ENCODE measurements around the gene FAM9C. TPM values are rescaled to one million over a fixed set of nuclear protein-coding genes. Genes with fewer than 3 reads are reported as not detected.

Gene FAM9C
- total RNA-seq, 4 donors from 2014 or later, result not detected

DNA sequence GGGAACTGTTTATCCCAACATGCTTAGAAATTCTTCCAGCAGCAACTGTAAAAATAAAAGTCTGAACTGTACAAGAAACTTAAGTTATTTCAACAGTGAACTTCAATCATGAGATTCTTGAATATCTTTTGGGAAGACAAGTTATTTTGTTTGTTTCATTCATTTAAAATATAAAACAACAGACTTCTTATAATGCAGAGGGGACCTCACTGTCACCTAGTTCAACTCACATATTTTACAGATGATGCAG lies 14.9 kb downstream of the FAM9C start:
- TF ChIP-seq POLR2A (IDR thresholded peaks at IDR 0.05; ENCODE audit: low read depth) (no peak), EP300 (IDR thresholded peaks at IDR 0.05) (no peak), POLR2AphosphoS5 (IDR thresholded peaks at IDR 0.05) (no peak)
- TF ChIP-seq, protein P1, sequence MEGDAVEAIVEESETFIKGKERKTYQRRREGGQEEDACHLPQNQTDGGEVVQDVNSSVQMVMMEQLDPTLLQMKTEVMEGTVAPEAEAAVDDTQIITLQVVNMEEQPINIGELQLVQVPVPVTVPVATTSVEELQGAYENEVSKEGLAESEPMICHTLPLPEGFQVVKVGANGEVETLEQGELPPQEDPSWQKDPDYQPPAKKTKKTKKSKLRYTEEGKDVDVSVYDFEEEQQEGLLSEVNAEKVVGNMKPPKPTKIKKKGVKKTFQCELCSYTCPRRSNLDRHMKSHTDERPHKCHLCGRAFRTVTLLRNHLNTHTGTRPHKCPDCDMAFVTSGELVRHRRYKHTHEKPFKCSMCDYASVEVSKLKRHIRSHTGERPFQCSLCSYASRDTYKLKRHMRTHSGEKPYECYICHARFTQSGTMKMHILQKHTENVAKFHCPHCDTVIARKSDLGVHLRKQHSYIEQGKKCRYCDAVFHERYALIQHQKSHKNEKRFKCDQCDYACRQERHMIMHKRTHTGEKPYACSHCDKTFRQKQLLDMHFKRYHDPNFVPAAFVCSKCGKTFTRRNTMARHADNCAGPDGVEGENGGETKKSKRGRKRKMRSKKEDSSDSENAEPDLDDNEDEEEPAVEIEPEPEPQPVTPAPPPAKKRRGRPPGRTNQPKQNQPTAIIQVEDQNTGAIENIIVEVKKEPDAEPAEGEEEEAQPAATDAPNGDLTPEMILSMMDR (IDR thresholded peaks at IDR 0.05), result no peak
- intact Hi-C loops (cut with DNase I), result no loop called here

DNA sequence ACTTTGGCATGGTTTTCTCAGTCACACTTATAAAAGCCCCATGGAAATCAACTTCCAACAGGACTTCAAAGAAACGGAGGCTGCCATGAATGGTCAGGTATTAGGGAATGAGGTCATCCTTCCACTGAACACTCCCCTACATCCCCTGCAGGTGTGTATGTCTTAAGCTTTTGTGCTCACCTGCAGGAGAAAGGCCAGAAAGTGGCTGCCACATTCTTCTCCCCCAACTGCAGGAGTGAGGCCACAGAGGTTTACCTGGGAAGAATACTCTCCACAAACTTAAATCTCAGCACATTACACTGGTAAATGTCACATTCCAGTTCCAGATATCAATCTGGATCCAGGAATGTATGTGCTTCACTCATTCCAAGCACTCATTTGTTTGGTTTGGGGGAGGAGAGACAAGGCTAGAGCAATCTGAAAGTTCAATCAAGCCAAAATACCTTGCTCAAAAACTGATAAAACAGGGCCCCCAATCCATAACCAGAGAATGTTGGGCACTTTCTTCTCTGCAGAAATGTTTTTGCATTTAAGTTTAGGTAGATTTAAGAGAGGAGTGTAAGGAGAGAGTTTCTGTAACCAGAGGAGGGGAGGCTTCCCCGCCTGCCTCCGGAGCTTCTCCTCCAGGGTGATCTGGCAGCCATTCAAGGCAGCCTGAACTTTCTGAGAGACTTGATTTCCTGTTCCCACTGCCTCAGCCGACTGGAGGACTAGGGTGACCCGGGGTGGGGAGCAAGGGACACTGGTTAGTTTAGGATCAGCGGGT lies 15.4 kb downstream of the FAM9C start:
- no peak for DNase-seq (ENCODE audit: extremely low spot score)
- Histone ChIP-seq H3K4me3 (no peak overlapping the region), H3K4me1 (peaks cover 13 to 24% (median 22%) of the 10 kb centered on the region in 4 donors), H3K9me3 (no peaks in the 10 kb centered on the region), H3K36me3 (no peaks in the 10 kb centered on the region), H3K27ac (replicated peaks in 1 of 4) (peak overlapping the region; percentile 41 to 49 (median 42)), H3K27me3 (no peaks in the 10 kb centered on the region)
- TF ChIP-seq, protein P1 (IDR thresholded peaks at IDR 0.05), result no peak
- TF ChIP-seq EP300 (IDR thresholded peaks at IDR 0.05) (no peak), POLR2AphosphoS5 (IDR thresholded peaks at IDR 0.05) (no peak), POLR2A (IDR thresholded peaks at IDR 0.05; ENCODE audit: low read depth) (no peak)
- intact Hi-C loops (cut with DNase I), result no loop called here
- WGBS, result 24% methylated on average over 6 of the region's 6 CpGs

More for the DNA sequence above, 14.9 kb downstream of the FAM9C start:
- peaks cover 13 to 22% (median 21%) of the 10 kb centered on the region in 4 donors for H3K4me1 ChIP-seq
- no peak for DNase-seq (ENCODE audit: extremely low spot score)
- no peak overlapping the region for H3K4me3 ChIP-seq
- H3K27ac ChIP-seq (replicated peaks in 1 of 4), result peak overlapping the region; percentile 41 to 49 (median 42)
- H3K27me3 ChIP-seq, result no peaks in the 10 kb centered on the region
- H3K36me3 ChIP-seq, result no peaks in the 10 kb centered on the region
- H3K9me3 ChIP-seq, result no peaks in the 10 kb centered on the region

DNA sequence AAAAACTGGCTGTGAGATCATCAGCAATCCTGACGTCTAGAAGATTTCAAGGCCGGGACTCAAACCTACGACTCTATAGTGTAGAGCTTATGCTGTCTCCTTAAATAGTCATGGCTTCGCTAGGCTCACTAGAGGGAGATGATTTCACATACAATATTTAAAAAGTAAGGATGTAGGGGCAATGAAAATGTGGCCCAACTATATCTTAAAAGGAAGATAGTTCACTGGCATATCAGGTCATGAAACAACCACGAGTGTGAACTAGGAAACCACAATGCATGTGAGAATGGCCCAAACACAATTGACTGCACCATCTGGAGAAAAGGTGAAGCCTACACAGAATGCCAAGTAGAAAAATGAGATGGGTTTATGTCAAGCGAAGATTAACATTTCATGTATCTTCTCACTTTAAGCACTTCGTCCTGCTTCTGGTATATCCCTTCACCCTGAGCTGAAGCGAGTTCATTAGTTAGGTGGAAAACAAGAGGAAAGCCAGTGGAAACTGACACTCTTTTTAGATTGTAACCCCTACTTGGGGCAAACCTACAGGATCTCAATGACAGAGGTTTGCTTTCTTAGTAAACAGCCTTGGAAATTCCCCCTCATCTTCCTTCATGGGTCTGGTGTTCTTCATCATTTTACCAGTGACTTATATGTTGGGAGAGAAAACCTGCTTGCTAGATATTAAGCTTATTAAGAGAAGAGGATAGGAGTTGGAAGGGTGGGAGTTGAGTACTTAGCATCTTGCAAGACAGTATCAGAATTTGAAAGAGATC lies 17.4 kb downstream of the FAM9C start:
- TF ChIP-seq POLR2A (IDR thresholded peaks at IDR 0.05; ENCODE audit: low read depth) (no peak), POLR2AphosphoS5 (IDR thresholded peaks at IDR 0.05) (no peak), EP300 (IDR thresholded peaks at IDR 0.05) (no peak)
- TF ChIP-seq, protein P1 (IDR thresholded peaks at IDR 0.05), result no peak
- DNase-seq (ENCODE audit: extremely low spot score), result no peak
- Histone ChIP-seq H3K36me3 (no peaks in the 10 kb centered on the region), H3K27me3 (no peaks in the 10 kb centered on the region), H3K4me3 (no peak overlapping the region), H3K27ac (replicated peaks in 1 of 4) (no peak overlapping the region), H3K4me1 (peaks cover 13 to 25% (median 22%) of the 10 kb centered on the region in 4 donors), H3K9me3 (no peaks in the 10 kb centered on the region)
- intact Hi-C loops (cut with DNase I), result no loop called here
- WGBS, result 86% methylated on average over 8 of the region's 8 CpGs

DNA sequence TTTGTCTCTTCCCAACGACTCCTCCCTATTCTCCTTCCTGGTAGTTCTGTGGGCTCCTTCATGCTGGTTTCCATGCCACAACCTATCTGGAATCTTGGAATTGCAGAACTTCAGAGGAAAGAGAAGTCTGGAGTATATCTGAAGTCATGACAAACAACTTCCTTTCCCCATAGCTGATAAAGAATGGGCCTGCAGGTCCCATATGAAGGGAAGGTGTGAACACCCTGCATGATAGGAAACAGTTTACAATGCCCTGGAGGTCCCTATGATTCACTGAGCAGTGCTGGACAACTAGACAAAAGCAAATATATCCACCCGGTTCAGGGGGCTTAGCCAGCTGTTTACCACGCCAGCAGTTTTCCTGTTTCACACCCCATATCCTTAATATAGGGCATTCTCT lies 19.4 kb downstream of the FAM9C start:
- Histone ChIP-seq H3K4me1 (peaks cover 8 to 21% (median 16%) of the 10 kb centered on the region in 4 donors), H3K27me3 (no peaks in the 10 kb centered on the region), H3K36me3 (no peaks in the 10 kb centered on the region), H3K27ac (replicated peaks in 1 of 4) (no peak overlapping the region), H3K4me3 (no peak overlapping the region), H3K9me3 (no peaks in the 10 kb centered on the region)
- WGBS, result 83% methylated on average over 3 of the region's 3 CpGs
- intact Hi-C loops (cut with DNase I), result no loop called here
- TF ChIP-seq EP300 (IDR thresholded peaks at IDR 0.05) (no peak), POLR2A (IDR thresholded peaks at IDR 0.05; ENCODE audit: low read depth) (no peak), POLR2AphosphoS5 (IDR thresholded peaks at IDR 0.05) (no peak)
- TF ChIP-seq, protein P1 (IDR thresholded peaks at IDR 0.05), result no peak
- DNase-seq (ENCODE audit: extremely low spot score), result no peak

Data from esophagus muscularis mucosa (tissue), 4 donors.